Activated CD8-positive, alpha-beta memory T cell treated with anti-CD3 and anti-CD28 coated beads, Interleukin-2, amount 10 ng/mL, durations not matched to agents 7 days and 5 days (primary cell): Measurements from ENCODE around the gene SDC1. TPM values are rescaled to one million over a fixed set of nuclear protein-coding genes. Genes with fewer than 3 reads are reported as not detected.
"Not testable (repeated sequence)": the region's sequence is repeated elsewhere in the genome, so short reads cannot be mapped to it uniquely, and the experiment has no call there.

Source experiments
- ATAC-seq: fragments of 150-1000 bp; cut with Tn5 transposase; one replicate; pipeline ENCODE4 v1.10.0; 2021; ENCODE audit warnings: moderate library complexity
- CTCF ChIA-PET: fragments of 350-600 bp; sonication (Branson Sonifier 250); formaldehyde crosslinking; loops from one replicate; lab custom pipeline; 2021; ENCODE audit warnings: antibody characterized with exemption; lab: Charles Lee
- DNase-seq: peaks from one replicate; pipeline ENCODE4 v3.0.0-alpha.2; 2020
- H3K27ac Mint-ChIP-seq: one replicate; pipeline ENCODE4 v1.8.0; 2021; ENCODE audit warnings: mild to moderate bottlenecking, mixed read lengths
- H3K27me3 Mint-ChIP-seq: one replicate; pipeline ENCODE4 v1.8.0; 2021; ENCODE audit warnings: mixed read lengths
- H3K36me3 Mint-ChIP-seq: one replicate; pipeline ENCODE4 v1.8.0; 2021; ENCODE audit warnings: mild to moderate bottlenecking, mixed read lengths
- H3K4me1 Mint-ChIP-seq: one replicate; pipeline ENCODE4 v1.8.0; 2021; ENCODE audit warnings: mixed read lengths
- H3K4me3 Mint-ChIP-seq: one replicate; pipeline ENCODE4 v1.8.0; 2021; ENCODE audit warnings: mild to moderate bottlenecking, moderate library complexity, mixed read lengths
- H3K9me3 Mint-ChIP-seq: one replicate; pipeline ENCODE4 v1.8.0; 2022; ENCODE audit warnings: low read depth, mixed read lengths
- total RNA-seq, 2 experiments: library from RNA; stranded (reverse); gene quantifications; one replicate each; pipeline ENCODE4 v1.2.3, GENCODE V29; 2021

Gene SDC1
- total RNA-seq, 2 experiments from 2014 or later: 0.42 TPM; not detected in 1

DNA sequence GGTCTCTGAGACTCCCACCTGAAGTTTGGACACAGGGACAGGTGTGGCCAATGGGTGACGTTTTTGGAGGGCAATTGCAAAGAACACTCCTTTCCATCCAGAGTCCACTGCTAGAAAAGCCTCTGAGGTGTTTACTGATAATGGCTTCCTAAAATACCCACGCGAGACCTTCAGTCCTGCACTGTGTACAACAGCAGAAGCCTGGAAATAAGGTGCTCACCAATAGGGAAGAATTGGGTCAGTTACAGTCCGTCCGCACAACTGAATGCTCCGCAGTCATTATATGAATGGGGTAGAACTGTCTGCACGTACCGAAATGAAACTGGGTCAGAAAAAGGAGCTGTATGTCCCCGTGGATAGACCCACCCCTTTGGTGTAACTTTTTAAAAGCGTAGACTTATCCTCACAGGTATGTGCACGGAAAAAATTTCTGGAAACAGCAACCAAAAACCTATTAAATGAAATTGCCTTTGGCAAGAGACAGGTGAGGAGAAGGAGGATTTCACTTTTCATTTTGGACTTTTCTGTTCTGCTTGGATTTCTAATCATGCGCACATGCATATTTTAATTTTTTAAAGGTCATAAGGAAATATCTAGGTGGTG lies 29.4 kb downstream of the SDC1 start:
- Mint-ChIP-seq H3K27ac (no peak overlapping the region), H3K4me3 (no peak overlapping the region), H3K9me3 (no peaks in the 10 kb centered on the region), H3K36me3 (no peaks in the 10 kb centered on the region), H3K4me1 (no peaks in the 10 kb centered on the region), H3K27me3 (peaks cover 2% of the 10 kb centered on the region)
- DNase-seq: no peak
- CTCF ChIA-PET: no interaction called here
- ATAC-seq: no peak

DNA sequence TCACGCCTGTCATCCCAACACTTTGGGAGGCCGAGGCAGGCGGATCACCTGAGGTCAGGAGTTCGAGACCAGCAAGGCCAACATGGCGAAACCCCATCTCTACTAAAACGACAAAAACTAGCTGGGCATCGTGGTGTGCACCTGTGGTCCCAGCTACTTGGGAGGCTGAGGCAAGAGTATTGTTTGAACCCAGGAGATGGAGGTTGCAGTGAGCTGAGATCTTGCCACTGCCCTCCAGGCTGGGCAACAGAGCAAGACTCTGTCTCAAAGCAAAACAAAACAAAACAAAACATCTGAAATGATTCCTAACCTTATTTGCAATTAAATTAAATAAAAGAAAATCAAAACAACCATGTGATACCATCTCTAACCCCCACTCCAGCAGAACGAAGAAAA lies 29.9 kb downstream of the SDC1 start:
- DNase-seq, H3K27me3 Mint-ChIP-seq, H3K9me3 Mint-ChIP-seq, H3K36me3 Mint-ChIP-seq, CTCF ChIA-PET, H3K4me1 Mint-ChIP-seq, H3K27ac Mint-ChIP-seq, ATAC-seq, H3K4me3 Mint-ChIP-seq: not testable (repeated sequence)

- ATAC-seq: no peak
- Mint-ChIP-seq H3K4me3 (no peak overlapping the region), H3K27me3 (peaks cover 2% of the 10 kb centered on the region), H3K9me3 (no peaks in the 10 kb centered on the region), H3K4me1 (no peaks in the 10 kb centered on the region), H3K36me3 (no peaks in the 10 kb centered on the region), H3K27ac (no peak overlapping the region)
- CTCF ChIA-PET: no interaction called here
- no peak for DNase-seq
Measured at GRCh38 chr2:20194097-20195015, 30.6 kb downstream of the SDC1 start.

- ATAC-seq (no peak), DNase-seq (no peak)
- no peaks in the 10 kb centered on the region for H3K36me3 Mint-ChIP-seq
- H3K9me3 Mint-ChIP-seq: no peaks in the 10 kb centered on the region
- peaks cover 2% of the 10 kb centered on the region for H3K27me3 Mint-ChIP-seq
- no peak overlapping the region for H3K4me3 Mint-ChIP-seq
- no peak overlapping the region for H3K27ac Mint-ChIP-seq
- no peaks in the 10 kb centered on the region for H3K4me1 Mint-ChIP-seq
- CTCF ChIA-PET: no interaction called here
Measured at GRCh38 chr2:20193185-20193584, 31.7 kb downstream of the SDC1 start.

- Mint-ChIP-seq H3K27me3 (peaks cover 2% of the 10 kb centered on the region), H3K4me3 (no peak overlapping the region), H3K4me1 (no peaks in the 10 kb centered on the region), H3K36me3 (no peaks in the 10 kb centered on the region), H3K9me3 (no peaks in the 10 kb centered on the region), H3K27ac (no peak overlapping the region)
- CTCF ChIA-PET: no interaction called here
- DNase-seq: no peak
- ATAC-seq: no peak
Measured at GRCh38 chr2:20192781-20193180, 32.1 kb downstream of the SDC1 start.

DNA sequence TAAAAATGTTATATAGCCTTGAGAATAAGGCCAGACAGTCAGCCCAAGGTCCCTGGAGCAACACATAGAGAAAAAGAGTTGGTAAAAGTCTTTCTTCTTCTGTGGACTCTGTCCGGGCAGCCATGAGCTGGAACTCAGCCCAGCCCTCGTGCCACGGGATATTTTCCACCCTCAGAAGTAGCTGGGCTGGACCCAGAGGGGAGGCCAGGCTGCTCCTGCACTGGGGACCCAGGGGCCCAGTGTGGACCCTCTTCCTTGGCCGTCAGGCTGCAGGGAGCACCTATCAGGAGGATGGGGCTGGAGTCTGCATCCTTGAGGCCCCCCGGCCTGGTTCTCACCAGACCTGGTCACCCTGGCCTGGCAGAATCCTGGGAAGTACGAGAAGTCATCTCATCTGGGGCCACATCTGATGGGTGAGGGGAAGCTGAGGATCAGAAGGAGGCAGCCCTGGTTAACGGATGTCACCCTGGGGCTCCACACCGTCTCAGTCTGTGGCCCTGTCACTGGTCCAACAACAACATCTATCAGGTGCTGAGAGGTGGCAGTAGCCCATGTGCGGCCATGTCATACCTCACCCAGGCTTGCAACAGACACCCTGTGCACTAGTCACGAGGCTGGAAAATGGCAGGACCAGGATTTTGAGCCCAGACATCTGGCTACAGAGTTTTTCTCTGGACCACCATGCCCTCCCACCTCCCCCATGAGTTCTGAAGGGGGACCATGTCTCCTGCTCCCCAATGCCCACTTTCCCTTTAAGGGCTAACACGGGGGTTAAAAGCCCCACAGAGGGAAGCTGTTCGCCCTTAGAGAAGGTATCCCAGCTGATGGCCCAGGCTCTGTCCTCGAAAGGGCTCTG lies 33.0 kb downstream of the SDC1 start:
- H3K36me3 Mint-ChIP-seq: no peaks in the 10 kb centered on the region
- no peak overlapping the region for H3K4me3 Mint-ChIP-seq
- DNase-seq (no peak), ATAC-seq (no peak)
- H3K9me3 Mint-ChIP-seq: no peaks in the 10 kb centered on the region
- CTCF ChIA-PET: no interaction called here
- H3K4me1 Mint-ChIP-seq: no peaks in the 10 kb centered on the region
- no peak overlapping the region for H3K27ac Mint-ChIP-seq
- peaks cover 2% of the 10 kb centered on the region for H3K27me3 Mint-ChIP-seq

GRCh38 chr2:20190876-20191713 lies 33.8 kb downstream of the SDC1 start:
- no peaks in the 10 kb centered on the region for H3K9me3 Mint-ChIP-seq
- ATAC-seq (no peak), DNase-seq (no peak)
- no peak overlapping the region for H3K27ac Mint-ChIP-seq
- H3K4me3 Mint-ChIP-seq: no peak overlapping the region
- no peaks in the 10 kb centered on the region for H3K4me1 Mint-ChIP-seq
- no peaks in the 10 kb centered on the region for H3K36me3 Mint-ChIP-seq
- H3K27me3 Mint-ChIP-seq: peaks cover 2% of the 10 kb centered on the region
- CTCF ChIA-PET: no interaction called here

- H3K4me3 Mint-ChIP-seq: no peak overlapping the region
- H3K27ac Mint-ChIP-seq: no peak overlapping the region
- ATAC-seq (no peak), DNase-seq (no peak)
- no peaks in the 10 kb centered on the region for H3K36me3 Mint-ChIP-seq
- peaks cover 2% of the 10 kb centered on the region for H3K27me3 Mint-ChIP-seq
- no peaks in the 10 kb centered on the region for H3K4me1 Mint-ChIP-seq
- CTCF ChIA-PET: no interaction called here
- no peaks in the 10 kb centered on the region for H3K9me3 Mint-ChIP-seq
Measured at GRCh38 chr2:20190170-20190569, 34.8 kb downstream of the SDC1 start.

DNA sequence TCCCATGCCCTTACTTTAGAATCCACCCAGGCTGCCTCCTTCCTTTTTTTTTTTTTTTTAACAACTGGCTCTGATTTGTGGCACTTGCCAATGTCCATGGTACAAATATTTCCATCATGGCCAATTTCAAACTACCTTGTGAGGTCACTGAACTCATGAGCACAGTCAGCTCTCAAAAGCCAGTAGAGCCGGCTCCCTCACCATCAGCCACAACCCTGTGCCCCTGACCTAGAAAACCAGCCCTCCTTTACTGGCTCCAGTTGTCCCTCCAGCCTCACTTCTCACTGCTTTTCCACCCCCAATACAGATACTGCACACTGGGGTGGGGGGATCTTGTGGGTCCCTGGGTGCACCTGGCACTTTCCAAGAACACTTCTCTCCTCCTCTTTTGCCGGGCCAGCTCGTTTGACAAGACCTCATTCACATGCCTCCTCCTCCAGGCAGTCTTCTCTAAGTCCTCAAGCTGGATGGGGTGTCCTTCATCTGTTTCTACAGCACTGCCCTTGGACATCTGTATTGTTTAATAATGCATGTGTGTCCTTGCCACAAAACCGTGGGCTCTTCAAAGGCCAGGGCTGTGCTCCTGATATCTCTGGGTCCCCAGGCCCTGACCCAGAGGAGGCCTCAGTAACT lies 35.5 kb downstream of the SDC1 start:
- H3K27me3 Mint-ChIP-seq: peaks cover 2% of the 10 kb centered on the region
- no peak for DNase-seq
- ATAC-seq: no peak
- H3K36me3 Mint-ChIP-seq: no peaks in the 10 kb centered on the region
- no peaks in the 10 kb centered on the region for H3K4me1 Mint-ChIP-seq
- H3K4me3 Mint-ChIP-seq: no peak overlapping the region
- CTCF ChIA-PET: no interaction called here
- H3K9me3 Mint-ChIP-seq: no peaks in the 10 kb centered on the region
- no peak overlapping the region for H3K27ac Mint-ChIP-seq

GRCh38 chr2:20188851-20189250 lies 36.1 kb downstream of the SDC1 start:
- H3K36me3 Mint-ChIP-seq: no peaks in the 10 kb centered on the region
- ATAC-seq: no peak
- CTCF ChIA-PET: no interaction called here
- no peak for DNase-seq
- H3K9me3 Mint-ChIP-seq: no peaks in the 10 kb centered on the region
- H3K4me1 Mint-ChIP-seq: no peaks in the 10 kb centered on the region
- H3K27ac Mint-ChIP-seq: no peak overlapping the region
- H3K27me3 Mint-ChIP-seq: peaks cover 2% of the 10 kb centered on the region
- no peak overlapping the region for H3K4me3 Mint-ChIP-seq

GRCh38 chr2:20188201-20188600 lies 36.7 kb downstream of the SDC1 start:
- peaks cover 3% of the 10 kb centered on the region for H3K27me3 Mint-ChIP-seq
- CTCF ChIA-PET: no interaction called here
- H3K4me3 Mint-ChIP-seq: no peak overlapping the region
- no peaks in the 10 kb centered on the region for H3K4me1 Mint-ChIP-seq
- no peak for DNase-seq
- H3K9me3 Mint-ChIP-seq: no peaks in the 10 kb centered on the region
- H3K27ac Mint-ChIP-seq: no peak overlapping the region
- no peak for ATAC-seq
- no peaks in the 10 kb centered on the region for H3K36me3 Mint-ChIP-seq

- Mint-ChIP-seq H3K4me3 (no peak overlapping the region), H3K27ac (no peak overlapping the region), H3K9me3 (no peaks in the 10 kb centered on the region), H3K4me1 (no peaks in the 10 kb centered on the region), H3K36me3 (no peaks in the 10 kb centered on the region), H3K27me3 (peaks cover 3% of the 10 kb centered on the region)
- DNase-seq: no peak
- CTCF ChIA-PET: no interaction called here
- no peak for ATAC-seq
Measured at GRCh38 chr2:20187331-20187730, 37.6 kb downstream of the SDC1 start.

DNA sequence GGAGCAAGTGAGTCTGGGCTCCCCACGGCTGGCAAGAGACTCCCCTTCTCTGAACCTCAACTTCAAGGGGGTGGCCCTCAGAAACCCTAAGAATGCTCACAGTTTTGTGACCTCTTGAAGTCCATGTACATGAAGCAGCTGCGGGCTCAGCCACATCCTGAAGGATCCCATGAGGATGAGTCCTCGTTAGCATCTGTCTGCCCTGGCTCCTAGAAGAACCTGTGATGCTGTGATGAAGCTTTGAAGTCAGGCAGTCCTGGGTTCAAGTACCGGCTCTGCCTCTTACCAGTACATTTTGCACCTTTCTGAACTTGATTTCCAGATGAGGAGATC lies 38.1 kb downstream of the SDC1 start:
- no peaks in the 10 kb centered on the region for H3K9me3 Mint-ChIP-seq
- peaks cover 3% of the 10 kb centered on the region for H3K27me3 Mint-ChIP-seq
- no peak overlapping the region for H3K4me3 Mint-ChIP-seq
- H3K4me1 Mint-ChIP-seq: no peaks in the 10 kb centered on the region
- ATAC-seq (no peak), DNase-seq (no peak)
- CTCF ChIA-PET: no interaction called here
- H3K36me3 Mint-ChIP-seq: no peaks in the 10 kb centered on the region
- H3K27ac Mint-ChIP-seq: no peak overlapping the region
